ENCODE results near the gene KCNIP1.
"Not testable (repeated sequence)": the region's sequence is repeated elsewhere in the genome, so short reads cannot be mapped to it uniquely, and the experiment has no call there.

The KCNIP1 gene

DNA sequence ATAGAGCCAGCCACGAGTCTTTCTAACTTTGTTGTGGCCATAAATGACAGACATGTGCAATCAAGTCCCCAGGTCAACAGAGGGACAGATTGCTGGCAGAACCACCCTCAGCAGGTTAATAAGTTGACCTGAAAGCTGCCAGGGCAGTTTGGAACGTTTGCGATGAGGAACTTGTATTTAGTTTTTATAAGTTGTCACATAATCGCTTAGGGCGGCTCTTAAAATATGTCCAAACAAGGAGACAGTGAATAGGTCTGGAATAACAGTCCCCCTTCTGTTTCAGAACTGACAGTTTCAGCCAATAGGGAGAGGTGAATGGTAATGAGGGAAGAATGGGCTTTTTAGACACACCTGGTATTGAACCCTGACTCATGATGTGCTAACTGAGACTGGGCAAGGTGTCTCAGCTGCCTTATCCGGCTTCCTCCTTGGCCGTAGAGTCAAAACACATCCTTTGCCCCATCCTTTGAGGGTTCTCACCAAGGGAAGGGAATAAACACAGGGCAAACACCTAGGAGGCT lies 246.2 kb downstream of the KCNIP1 start:
- DNase-seq (ENCODE audit: low spot score) = peak; percentile 66

DNA sequence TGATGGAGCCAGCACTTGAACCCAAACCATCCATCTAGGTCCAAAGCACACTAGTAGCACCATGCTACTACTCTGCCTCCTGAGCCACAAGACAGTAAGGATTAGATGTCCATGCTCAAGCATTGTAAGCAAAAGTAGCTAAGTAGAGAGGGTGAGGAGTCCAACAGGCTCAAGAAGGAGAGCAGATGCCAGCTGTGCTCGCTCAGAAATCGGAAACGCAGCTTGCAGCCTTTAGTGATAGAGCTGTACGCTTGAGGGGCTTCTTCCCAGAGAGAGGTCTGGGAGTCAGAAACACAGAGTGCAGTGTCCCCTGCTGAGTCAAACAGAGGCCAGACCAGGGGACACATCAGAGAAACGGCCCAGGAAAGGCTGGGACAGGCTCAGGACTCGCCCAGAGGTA lies 247.0 kb downstream of the KCNIP1 start:
- no peak for DNase-seq (ENCODE audit: low spot score)

- no peak for DNase-seq (ENCODE audit: low spot score)
Observed at GRCh38 chr5:170751631-170752030, 247.8 kb downstream of the KCNIP1 start.

- no peak for DNase-seq (ENCODE audit: low spot score)
Observed at GRCh38 chr5:170752257-170753215, 248.7 kb downstream of the KCNIP1 start.

DNA sequence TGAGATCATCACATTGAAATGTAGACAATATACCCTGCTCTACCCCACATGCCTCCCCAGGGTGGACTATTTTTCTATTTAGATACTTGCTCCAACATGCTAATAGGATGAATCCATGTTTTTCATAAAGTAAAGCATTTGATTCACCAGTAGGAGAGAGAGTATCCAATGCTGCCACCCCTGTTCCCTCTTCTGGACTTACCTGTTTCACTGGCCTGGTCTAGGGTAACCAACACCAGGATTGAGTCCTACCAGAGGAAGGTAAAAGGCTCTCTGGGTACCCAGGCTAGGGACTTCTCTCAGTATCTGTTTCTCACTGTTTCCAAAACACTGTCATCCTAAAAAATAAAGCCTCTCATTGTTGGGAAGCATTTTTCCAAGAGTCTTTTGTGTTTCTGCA lies 249.5 kb downstream of the KCNIP1 start:
- DNase-seq (ENCODE audit: low spot score) = no peak

DNA sequence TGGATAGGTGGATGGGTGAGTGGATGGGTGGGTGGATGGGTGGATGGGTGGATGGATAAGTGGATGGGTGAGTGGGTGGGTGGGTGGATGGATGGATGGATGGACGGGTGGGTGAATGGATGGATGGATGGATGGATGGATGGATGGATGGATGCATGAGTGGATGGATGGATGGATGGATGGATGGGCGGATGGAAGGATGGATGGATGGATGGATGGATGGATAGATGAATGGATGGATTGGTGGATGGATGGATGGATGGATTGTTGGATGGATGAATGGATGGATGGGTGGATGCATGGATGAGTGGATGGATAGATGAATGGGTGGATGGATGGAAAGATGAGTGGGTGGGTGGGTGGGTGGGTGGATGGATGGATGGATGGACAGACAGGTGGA lies 250.7 kb downstream of the KCNIP1 start:
- not testable (repeated sequence) for DNase-seq (ENCODE audit: low spot score)

DNA sequence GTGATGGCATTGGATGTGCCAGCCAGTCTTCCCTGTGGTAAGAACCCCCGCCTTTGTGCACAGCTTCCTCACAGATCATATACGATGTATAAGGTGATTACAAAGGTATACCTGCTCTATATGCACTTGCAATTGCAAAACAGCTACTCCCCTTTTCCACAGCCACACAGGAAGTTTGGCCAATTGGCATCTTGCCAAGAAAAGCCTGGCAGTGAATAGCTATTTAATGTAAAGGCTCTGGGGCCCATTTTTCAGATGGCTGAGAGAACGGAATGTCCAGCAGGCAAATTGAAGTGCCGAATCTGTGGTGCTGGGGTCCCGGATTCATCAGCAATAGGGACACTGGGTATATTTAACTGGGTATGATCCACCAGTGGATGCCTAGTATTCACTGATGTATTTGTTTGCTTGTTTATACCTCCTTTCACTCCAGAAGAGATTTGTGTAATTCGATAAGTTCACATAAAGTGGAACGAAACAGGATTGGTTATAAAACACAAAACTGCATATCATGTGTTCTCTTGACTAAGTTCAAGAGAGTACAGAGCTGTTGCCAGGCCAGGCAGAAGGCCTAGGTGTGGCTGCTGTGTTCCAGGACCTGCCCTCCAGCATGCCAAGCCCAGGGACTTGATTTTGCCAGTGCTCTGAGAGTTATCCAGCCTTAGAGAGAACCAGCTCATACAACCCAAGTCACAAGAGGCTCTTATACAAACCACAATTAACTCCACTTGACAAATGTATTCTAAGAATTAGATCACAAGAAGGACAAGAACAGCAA lies 252.0 kb downstream of the KCNIP1 start:
- DNase-seq (ENCODE audit: low spot score) = no peak

DNA sequence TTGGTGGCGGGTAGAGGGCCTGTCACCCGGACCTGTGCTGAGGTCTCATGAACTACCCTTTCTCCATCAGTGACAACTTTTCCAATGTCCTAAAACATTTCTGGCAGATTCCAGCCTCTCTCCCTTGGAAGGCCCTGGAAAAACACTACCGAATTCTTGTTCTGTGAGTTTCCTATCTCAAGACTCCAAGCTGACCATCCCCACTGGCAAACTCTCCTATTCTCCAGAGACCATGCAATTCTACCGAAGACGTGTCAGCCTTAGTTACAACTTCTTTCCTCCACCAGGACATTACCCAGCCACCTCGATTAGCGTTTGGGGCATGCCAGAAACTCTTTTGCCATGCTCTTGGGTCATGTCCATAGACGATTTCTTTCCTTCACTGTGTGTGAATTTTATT lies 252.9 kb downstream of the KCNIP1 start:
- no peak for DNase-seq (ENCODE audit: low spot score)

DNA sequence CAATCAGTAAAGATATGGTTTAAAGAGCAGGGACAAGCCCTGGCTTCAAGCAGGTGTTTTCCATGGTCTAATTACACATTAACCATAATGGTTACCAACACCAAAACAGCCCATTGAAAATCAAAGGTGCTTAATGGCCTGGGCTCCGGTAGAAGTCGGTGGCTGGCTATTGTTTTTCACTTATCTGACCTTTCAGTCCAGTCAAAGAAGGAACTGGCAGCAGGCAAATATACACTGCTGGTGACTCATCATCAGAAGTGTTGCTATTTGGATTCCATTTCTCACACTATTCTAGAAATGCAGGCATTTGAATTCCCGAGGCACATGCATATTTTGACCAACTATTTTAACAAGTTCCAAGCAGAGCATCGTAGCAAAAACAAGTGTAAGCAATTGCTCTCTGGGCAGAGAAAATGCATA lies 253.4 kb downstream of the KCNIP1 start:
- peak; percentile 90 for DNase-seq (ENCODE audit: low spot score)

DNA sequence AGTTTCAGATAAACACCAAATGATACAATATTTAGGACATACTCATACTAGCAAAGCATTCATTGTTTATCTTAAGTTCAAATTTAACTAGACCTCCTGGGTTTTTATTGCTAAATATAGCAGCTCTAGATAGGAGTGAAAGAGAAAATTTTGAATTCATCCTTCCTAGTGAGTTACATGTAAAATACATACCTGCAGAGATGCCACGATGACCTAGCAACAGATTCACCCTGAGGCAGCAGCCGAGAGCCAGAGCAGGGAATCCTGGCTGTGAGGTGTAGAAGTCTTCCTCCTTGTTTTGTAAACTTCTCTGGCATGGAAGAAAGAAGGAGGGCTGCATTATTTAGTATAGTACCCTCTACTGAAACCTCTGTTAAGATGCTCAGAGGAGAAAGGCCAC lies 253.8 kb downstream of the KCNIP1 start:
- DNase-seq (ENCODE audit: low spot score) = no peak

- no peak for DNase-seq (ENCODE audit: low spot score)
Observed at GRCh38 chr5:170758481-170758880, 254.7 kb downstream of the KCNIP1 start.

GRCh38 chr5:170760113-170760512 lies 256.3 kb downstream of the KCNIP1 start:
- DNase-seq (ENCODE audit: low spot score) = no peak

- DNase-seq (ENCODE audit: low spot score) = no peak
Observed at GRCh38 chr5:170761048-170761707, 257.4 kb downstream of the KCNIP1 start.

GRCh38 chr5:170761708-170762066 lies 257.9 kb downstream of the KCNIP1 start:
- DNase-seq (ENCODE audit: low spot score) = no peak

DNA sequence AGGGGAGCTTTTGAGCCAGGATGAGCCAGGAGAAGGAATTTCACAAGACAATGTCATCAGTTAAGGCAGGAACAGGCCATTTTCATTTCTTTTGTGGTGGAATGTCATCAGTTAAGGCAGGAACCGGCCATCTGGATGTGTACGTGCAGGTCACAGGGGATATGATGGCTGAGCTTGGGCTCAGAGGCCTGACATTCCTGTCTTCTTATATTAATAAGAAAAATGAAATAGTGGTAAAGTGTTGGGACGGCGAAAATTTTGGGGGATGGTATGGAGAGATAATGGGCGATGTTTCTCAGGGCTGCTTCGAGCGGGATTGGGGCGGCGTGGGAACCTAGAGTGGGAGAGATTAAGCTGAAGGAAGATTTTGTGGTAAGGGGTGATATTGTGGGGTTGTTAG lies 258.5 kb downstream of the KCNIP1 start:
- not testable (repeated sequence) for DNase-seq (ENCODE audit: low spot score)

GRCh38 chr5:170765868-170766267 lies 262.0 kb downstream of the KCNIP1 start:
- DNase-seq (ENCODE audit: low spot score) = not testable (repeated sequence)

DNA sequence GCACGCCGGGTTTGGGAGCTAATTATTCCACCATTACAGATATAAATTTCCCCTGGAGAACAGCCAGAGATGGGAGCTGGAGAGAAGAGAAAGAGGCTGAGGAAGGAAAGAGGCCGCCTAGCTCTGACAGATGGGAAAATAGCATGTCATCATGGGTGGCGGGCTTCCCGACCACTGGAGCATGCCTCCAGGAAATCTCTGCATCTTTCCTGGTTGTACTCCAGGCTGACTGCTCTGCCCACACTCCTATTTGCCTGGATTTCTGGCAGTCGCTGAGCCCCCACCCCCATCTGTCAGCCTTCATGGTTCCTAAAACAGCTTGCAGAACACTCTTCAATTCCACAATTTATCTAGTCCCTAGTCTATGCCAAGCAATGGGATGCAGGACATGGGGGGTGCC lies 265.4 kb downstream of the KCNIP1 start:
- DNase-seq (ENCODE audit: low spot score) = no peak

DNA sequence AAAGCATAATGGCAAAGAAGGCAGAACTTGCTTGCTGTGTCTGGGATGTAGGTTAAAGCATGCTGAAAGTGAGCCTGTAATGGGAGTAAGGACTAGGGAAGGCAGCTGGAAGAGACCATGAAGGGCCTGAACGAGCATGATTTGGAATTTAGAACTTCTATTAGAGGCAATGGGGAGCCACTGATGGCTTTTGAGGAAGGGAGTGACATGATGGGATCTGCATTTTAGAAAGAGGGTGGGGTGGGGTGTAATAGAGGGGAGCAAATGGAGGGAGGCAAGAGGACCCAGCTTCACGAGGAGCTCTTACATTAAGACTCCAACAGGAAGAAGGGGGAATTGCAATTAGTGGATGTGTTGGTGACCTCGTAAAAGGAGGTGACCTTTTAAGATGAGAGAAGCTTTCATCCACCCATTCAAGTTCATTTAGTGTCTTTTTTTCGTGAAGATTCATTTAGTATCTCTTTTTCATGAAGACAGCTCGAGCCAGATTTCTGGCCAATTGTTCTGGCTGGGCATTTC lies 266.1 kb downstream of the KCNIP1 start:
- no peak for DNase-seq (ENCODE audit: low spot score)

DNA sequence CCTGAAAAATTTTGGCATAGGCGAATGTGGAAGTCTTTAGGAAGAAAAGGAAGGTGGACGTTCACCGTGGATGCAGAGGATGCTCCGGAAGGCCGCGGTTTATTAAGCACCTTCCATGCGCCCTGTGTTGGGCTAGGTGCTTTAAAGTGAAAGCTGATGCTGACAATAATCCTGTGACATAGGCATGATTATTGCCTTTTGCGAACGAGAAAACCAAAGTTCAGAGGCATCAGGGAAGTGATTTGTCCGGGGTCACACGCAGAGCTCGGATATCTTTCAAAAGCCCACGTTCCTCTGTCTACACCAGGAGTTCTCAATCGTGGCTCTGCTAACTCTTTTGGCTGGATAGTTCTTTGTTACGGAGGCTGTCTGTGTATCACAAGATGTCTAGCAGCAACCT lies 267.7 kb downstream of the KCNIP1 start:
- DNase-seq (ENCODE audit: low spot score) = no peak

DNA sequence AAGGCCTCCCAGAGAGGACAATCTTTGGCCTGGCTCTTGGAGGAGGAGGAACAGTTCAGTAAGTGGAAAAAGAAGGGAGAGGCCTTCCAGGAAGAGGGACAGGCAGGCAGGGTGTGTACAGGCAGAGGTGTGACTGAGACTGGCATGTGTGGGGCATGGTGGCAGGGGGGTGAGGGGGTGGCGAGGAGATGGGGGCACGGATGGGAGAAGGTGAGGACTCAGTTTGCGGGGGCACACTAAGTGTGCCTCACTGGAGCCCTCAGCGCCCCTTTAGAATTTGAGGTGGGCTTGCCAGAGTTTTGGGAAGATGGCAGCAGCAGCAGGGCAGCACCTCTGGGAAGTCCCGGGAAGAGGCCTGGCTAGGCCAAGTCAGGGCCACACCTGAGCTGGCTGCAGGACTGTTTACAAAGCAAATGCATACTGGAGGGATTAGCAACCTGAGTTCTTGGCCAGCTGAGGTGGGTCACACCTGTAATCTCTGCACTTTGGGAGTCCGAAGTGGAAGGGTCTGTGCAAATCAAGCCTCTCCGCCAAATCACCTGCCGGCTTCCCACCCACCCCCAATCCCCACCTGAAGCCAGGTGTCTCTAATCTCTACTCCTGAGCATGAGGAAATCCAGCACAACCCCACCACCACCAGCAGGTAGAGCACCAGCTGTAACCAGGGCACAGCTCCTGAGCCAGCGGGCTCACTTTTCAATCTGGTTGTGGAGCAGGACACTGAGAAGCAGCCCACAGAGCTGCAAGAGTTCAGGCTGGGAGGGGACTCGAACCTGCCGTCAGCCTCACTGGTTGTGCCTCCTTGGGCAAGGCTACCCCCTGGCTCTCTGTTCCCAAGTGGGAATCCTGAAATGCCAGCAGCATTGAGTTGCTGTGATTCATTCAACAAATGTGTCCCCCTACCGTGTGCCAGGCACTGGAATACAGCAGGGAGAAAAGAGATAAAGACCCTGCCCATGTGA lies 269.5 kb downstream of the KCNIP1 start:
- no peak for DNase-seq (ENCODE audit: low spot score)

DNA sequence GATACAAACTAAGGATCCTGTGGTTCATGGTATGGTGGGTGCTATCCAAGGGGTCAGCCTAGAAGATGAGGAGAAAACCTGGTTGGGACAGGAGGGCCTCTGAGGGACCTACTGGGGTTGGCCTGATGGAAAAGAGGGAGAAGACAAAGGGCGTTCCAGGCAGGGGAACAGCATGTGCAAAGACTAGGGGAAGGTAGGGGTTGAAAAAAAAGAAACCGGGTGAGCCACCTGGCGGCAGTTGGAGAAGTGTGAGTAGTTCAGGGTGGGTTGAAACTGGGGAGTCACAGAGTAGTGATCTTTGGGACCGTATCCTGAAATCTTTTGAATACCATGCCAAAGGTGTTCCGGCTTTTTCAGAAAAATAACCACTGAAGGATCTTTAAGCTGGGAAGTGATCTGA lies 271.0 kb downstream of the KCNIP1 start:
- no peak for DNase-seq (ENCODE audit: low spot score)

Measured in kidney tubule cell (primary cell).